H9 (cell line): Measurements from ENCODE around the gene FRYL. TPM values are rescaled to one million over a fixed set of nuclear protein-coding genes. Genes with fewer than 3 reads are reported as not detected.

Experiments used
- DNase-seq: peaks from one replicate; pipeline ENCODE4 v3.0.0-alpha.2; 2017
- H2AFZ ChIP-seq: one replicate; pipeline ENCODE4 v1.6.1; 2013; ENCODE audit warnings: mild to moderate bottlenecking, low read length, control low read depth, moderate library complexity
- H2AK5ac ChIP-seq: 2 replicates; pipeline ENCODE4 v1.6.1; 2013; ENCODE audit warnings: low read length, control low read depth, mixed read lengths; ENCODE audit not compliant: insufficient read length
- H2BK120ac ChIP-seq: one replicate; pipeline ENCODE4 v1.6.1; 2013; ENCODE audit warnings: low read depth, mild to moderate bottlenecking, low read length, control low read depth, inconsistent platforms; ENCODE audit not compliant: poor library complexity, severe bottlenecking
- H2BK12ac ChIP-seq: 2 replicates; pipeline ENCODE4 v1.6.1; 2013; ENCODE audit warnings: low read length, control low read depth, mixed read lengths, low read depth; ENCODE audit not compliant: insufficient read length
- H2BK15ac ChIP-seq: 2 replicates; pipeline ENCODE4 v1.6.1; 2013; ENCODE audit warnings: low read depth, low read length, control low read depth
- H2BK20ac ChIP-seq: one replicate; pipeline ENCODE4 v1.6.1; 2013; ENCODE audit warnings: low read depth, mild to moderate bottlenecking, low read length, control low read depth, inconsistent platforms; ENCODE audit not compliant: poor library complexity, severe bottlenecking
- H2BK5ac ChIP-seq: 2 replicates; pipeline ENCODE4 v1.6.1; 2013; ENCODE audit warnings: low read length, control low read depth, mixed read lengths; ENCODE audit not compliant: insufficient read length
- H3K14ac ChIP-seq: 2 replicates; pipeline ENCODE4 v1.6.1; 2013; ENCODE audit warnings: low read length, control low read depth; ENCODE audit not compliant: insufficient read depth
- H3K18ac ChIP-seq: 2 replicates; pipeline ENCODE4 v1.6.1; 2013; ENCODE audit warnings: low read depth, mild to moderate bottlenecking, mixed read lengths, low read length, control low read depth; ENCODE audit not compliant: insufficient read length
- H3K23ac ChIP-seq: 2 replicates; pipeline ENCODE4 v1.6.1; 2013; ENCODE audit warnings: low read length, control low read depth, mixed read lengths, low read depth; ENCODE audit not compliant: insufficient read length
- H3K23me2 ChIP-seq: 2 replicates; pipeline ENCODE4 v1.6.1; 2013; ENCODE audit warnings: low read depth, mild to moderate bottlenecking, mixed read lengths, low read length, control low read depth; ENCODE audit not compliant: insufficient read length, poor library complexity, severe bottlenecking
- H3K27ac ChIP-seq: 2 replicates; pipeline ENCODE4 v1.5.1; 2013; ENCODE audit warnings: low read length, control low read depth, mixed read lengths, low read depth; ENCODE audit not compliant: insufficient read length
- H3K27me3 ChIP-seq: 2 replicates; pipeline ENCODE4 v1.6.1; 2013; ENCODE audit warnings: low read length, control low read depth, inconsistent platforms; ENCODE audit not compliant: insufficient read depth
- H3K4ac ChIP-seq: 2 replicates; pipeline ENCODE4 v1.6.1; 2013; ENCODE audit warnings: low read depth, mild to moderate bottlenecking, control low read depth, inconsistent platforms, low read length, moderate library complexity
- H3K4me1 ChIP-seq: 2 replicates; pipeline ENCODE4 v1.6.1; 2013; ENCODE audit warnings: low read length, control low read depth, inconsistent platforms; ENCODE audit not compliant: insufficient read depth
- H3K4me2 ChIP-seq: 2 replicates; pipeline ENCODE4 v1.6.1; 2013; ENCODE audit warnings: low read length, control low read depth, mixed read lengths; ENCODE audit not compliant: insufficient read length, insufficient read depth
- H3K56ac ChIP-seq: 2 replicates; pipeline ENCODE4 v1.6.1; 2013; ENCODE audit warnings: low read depth, mild to moderate bottlenecking, mixed read lengths, low read length, control low read depth; ENCODE audit not compliant: insufficient read length
- H3K79me1 ChIP-seq: 2 replicates; pipeline ENCODE4 v1.6.1; 2013; ENCODE audit warnings: low read depth, mild to moderate bottlenecking, moderate library complexity, low read length, control low read depth, inconsistent platforms; ENCODE audit not compliant: insufficient read depth, poor library complexity, severe bottlenecking
- H3K79me2 ChIP-seq: 2 replicates; pipeline ENCODE4 v1.6.1; 2013; ENCODE audit warnings: low read length, control low read depth, inconsistent platforms; ENCODE audit not compliant: insufficient read depth
- H3K9ac ChIP-seq: 2 replicates; pipeline ENCODE4 v1.6.1; 2013; ENCODE audit warnings: low read length, control low read depth, mixed read lengths; ENCODE audit not compliant: insufficient read length; ENCODE audit errors: extremely low read depth
- H3K9me3 ChIP-seq: one replicate; pipeline ENCODE4 v1.6.1; 2013; ENCODE audit warnings: low read depth, low read length, inconsistent platforms; ENCODE audit not compliant: control insufficient read depth
- H3T11ph ChIP-seq: one replicate; pipeline ENCODE4 v1.6.1; 2013; ENCODE audit warnings: mild to moderate bottlenecking, low read length, control low read depth, inconsistent platforms
- H4K20me1 ChIP-seq: one replicate; pipeline ENCODE4 v1.6.1; 2013; ENCODE audit not compliant: control insufficient read depth, insufficient read length, insufficient read depth
- H4K5ac ChIP-seq: 2 replicates; pipeline ENCODE4 v1.6.1; 2013; ENCODE audit warnings: low read depth, mild to moderate bottlenecking, mixed read lengths, low read length, control low read depth; ENCODE audit not compliant: insufficient read length
- H4K8ac ChIP-seq: replicated peaks from 2 replicates; pipeline ENCODE4 v1.6.1; 2013; ENCODE audit warnings: low read length, control low read depth, mixed read lengths, low read depth; ENCODE audit not compliant: insufficient read length
- H4K91ac ChIP-seq: 2 replicates; pipeline ENCODE4 v1.6.1; 2013; ENCODE audit warnings: low read depth, mild to moderate bottlenecking, moderate library complexity, mixed read lengths, low read length, control low read depth; ENCODE audit not compliant: insufficient read length
- H3K27ac Mint-ChIP-seq, 3 experiments: 2 replicates in 2 of 3; 3 replicates in 1 of 3; pipeline ENCODE4 v1.8.0; 2020 to 2021; ENCODE audit warnings: mixed read lengths in 3 of 3, mild to moderate bottlenecking in 1 of 3, moderate library complexity in 1 of 3
- H3K27me3 Mint-ChIP-seq: 2 replicates; pipeline ENCODE4 v1.8.0; 2021; ENCODE audit warnings: low read depth, mild to moderate bottlenecking, moderate library complexity, mixed read lengths
- H3K36me3 Mint-ChIP-seq, 3 experiments: 2 replicates in 2 of 3; 3 replicates in 1 of 3; pipeline ENCODE4 v1.8.0; 2020 to 2021; ENCODE audit warnings: low read depth in 3 of 3, mixed read lengths in 3 of 3; ENCODE audit not compliant: insufficient read depth in 1 of 3
- H3K4me1 Mint-ChIP-seq, 2 experiments: 2 replicates each; pipeline ENCODE4 v1.8.0; 2020; ENCODE audit warnings: mixed read lengths in 2 of 2
- H3K4me3 Mint-ChIP-seq, 2 experiments: 2 replicates in 1 of 2; 3 replicates in 1 of 2; pipeline ENCODE4 v1.8.0; 2020 to 2021; ENCODE audit warnings: mild to moderate bottlenecking in 2 of 2, mixed read lengths in 2 of 2, moderate library complexity in 1 of 2
- H3K9me3 Mint-ChIP-seq, 2 experiments: 2 replicates in 1 of 2; 3 replicates in 1 of 2; pipeline ENCODE4 v1.8.0; 2020; ENCODE audit warnings: mild to moderate bottlenecking in 2 of 2, mixed read lengths in 2 of 2, moderate library complexity in 1 of 2
- WGBS: extraction: QIAGEN DNeasy Blood & Tissue Kit; methylation state at CpG from one replicate; pipeline ENCODE4 v1.1.7; 2013; ENCODE audit warnings: missing lambda C conversion rate, low lambda C conversion rate, mixed read lengths; ENCODE audit not compliant: insufficient read length; ENCODE audit errors: extremely low coverage; 5-methylcytosine and 5-hydroxymethylcytosine counted together
- total RNA-seq: library from RNA; stranded (reverse); gene quantifications from 2 replicates; pipeline ENCODE4 v1.2.1, GENCODE V29; 2021
- TF ChIP-seq, protein P1 (sequence below): fragments of 200-600 bp; sonication (generic); conservative IDR thresholded peaks from 3 replicates; pipeline ENCODE4 v1.8.0; 2021; ENCODE audit warnings: antibody characterized with exemption, mild to moderate bottlenecking

The FRYL gene
- total RNA-seq, 1 experiment from 2014 or later: 31.5 TPM

DNA sequence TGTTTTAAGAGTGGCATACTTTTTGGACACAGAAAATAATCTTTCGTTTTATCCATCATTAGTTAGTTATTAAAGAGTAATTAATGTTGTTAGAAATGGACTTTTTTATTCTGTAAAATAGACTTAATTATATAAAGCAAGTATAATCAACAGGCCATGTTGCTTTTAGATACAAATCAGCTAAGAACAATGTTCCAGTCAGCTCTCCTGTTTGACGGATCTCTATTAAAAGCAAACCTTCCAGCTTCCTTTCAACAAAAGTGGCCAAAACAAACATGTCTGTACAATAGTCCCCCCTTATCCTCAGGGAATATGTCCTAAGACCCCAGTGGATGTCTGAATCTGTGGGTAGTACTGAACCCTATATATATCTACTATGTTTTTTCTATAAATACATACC, 301.8 kb downstream of the FRYL start:
- H2BK5ac ChIP-seq: no peak overlapping the region
- H2BK120ac ChIP-seq: no peak overlapping the region
- no peak overlapping the region for H3K14ac ChIP-seq
- Mint-ChIP-seq H3K9me3 (no peaks in the 10 kb centered on the region), H3K27ac (no peak overlapping the region), H3K36me3 (no peaks in the 10 kb centered on the region), H3K4me3 (no peak overlapping the region), H3K4me1 (peaks cover 7 to 9% of the 10 kb centered on the region in 2 experiments; a peak in 3 of 4 replicates), H3K27me3 (peaks cover 28% of the 10 kb centered on the region)
- H3K4me2 ChIP-seq: no peak overlapping the region
- no peak overlapping the region for H2BK20ac ChIP-seq
- no peak overlapping the region for H3T11ph ChIP-seq
- H2AFZ ChIP-seq: no peak overlapping the region
- H3K56ac ChIP-seq: no peak overlapping the region
- H3K9me3 ChIP-seq: no peaks in the 10 kb centered on the region
- no peaks in the 10 kb centered on the region for H4K20me1 ChIP-seq
- H2BK15ac ChIP-seq: no peak overlapping the region
- H3K23me2 ChIP-seq: no peaks in the 10 kb centered on the region
- no peak overlapping the region for H2BK12ac ChIP-seq
- no peak overlapping the region for H3K27ac ChIP-seq
- H2AK5ac ChIP-seq: no peak overlapping the region
- TF ChIP-seq, protein P1, sequence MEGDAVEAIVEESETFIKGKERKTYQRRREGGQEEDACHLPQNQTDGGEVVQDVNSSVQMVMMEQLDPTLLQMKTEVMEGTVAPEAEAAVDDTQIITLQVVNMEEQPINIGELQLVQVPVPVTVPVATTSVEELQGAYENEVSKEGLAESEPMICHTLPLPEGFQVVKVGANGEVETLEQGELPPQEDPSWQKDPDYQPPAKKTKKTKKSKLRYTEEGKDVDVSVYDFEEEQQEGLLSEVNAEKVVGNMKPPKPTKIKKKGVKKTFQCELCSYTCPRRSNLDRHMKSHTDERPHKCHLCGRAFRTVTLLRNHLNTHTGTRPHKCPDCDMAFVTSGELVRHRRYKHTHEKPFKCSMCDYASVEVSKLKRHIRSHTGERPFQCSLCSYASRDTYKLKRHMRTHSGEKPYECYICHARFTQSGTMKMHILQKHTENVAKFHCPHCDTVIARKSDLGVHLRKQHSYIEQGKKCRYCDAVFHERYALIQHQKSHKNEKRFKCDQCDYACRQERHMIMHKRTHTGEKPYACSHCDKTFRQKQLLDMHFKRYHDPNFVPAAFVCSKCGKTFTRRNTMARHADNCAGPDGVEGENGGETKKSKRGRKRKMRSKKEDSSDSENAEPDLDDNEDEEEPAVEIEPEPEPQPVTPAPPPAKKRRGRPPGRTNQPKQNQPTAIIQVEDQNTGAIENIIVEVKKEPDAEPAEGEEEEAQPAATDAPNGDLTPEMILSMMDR: no peak
- H3K4ac ChIP-seq: no peak overlapping the region
- no peak for DNase-seq
- no peak overlapping the region for H3K9ac ChIP-seq
- no peak overlapping the region for H4K5ac ChIP-seq
- H3K79me2 ChIP-seq: no peaks in the 10 kb centered on the region
- no peak overlapping the region for H3K18ac ChIP-seq
- H3K27me3 ChIP-seq: peaks cover 9% of the 10 kb centered on the region; the same call in 1 of the 2 replicates
- no peaks in the 10 kb centered on the region for H3K79me1 ChIP-seq
- no CpG with 5 or more reads among the region's 2 CpGs for WGBS
- H4K91ac ChIP-seq: no peak overlapping the region
- H3K23ac ChIP-seq: no peak overlapping the region
- no peak overlapping the region for H4K8ac ChIP-seq
- H3K4me1 ChIP-seq: no peaks in the 10 kb centered on the region; the same call in 1 of the 2 replicates
